Aorta (tissue), 5 donors: ENCODE measurements around the gene PSMD2. TPM values are rescaled to one million over a fixed set of nuclear protein-coding genes. Genes with fewer than 3 reads are reported as not detected.

Experiments used
- ATAC-seq: fragments of 200-7000 bp; cut with Tn5 transposase; one replicate; pipeline ENCODE4 v1.9.1; 2022; ENCODE audit warnings: moderate library complexity; ENCODE audit not compliant: low FRiP score
- DNase-seq, 2 donors: peaks; one replicate each; pipeline ENCODE4 v3.0.0-alpha.2; 2020
- H3K27ac ChIP-seq, 2 donors: one replicate each; pipeline ENCODE4 v1.5.1; 2013; ENCODE audit warnings: low read length in 2 of 2, mild to moderate bottlenecking in 2 of 2, moderate library complexity in 2 of 2, control low read depth in 1 of 2, inconsistent platforms in 1 of 2, low read depth in 1 of 2
- H3K27me3 ChIP-seq, 2 donors: one replicate each; pipeline ENCODE4 v1.6.1; 2013; ENCODE audit warnings: control low read depth in 1 of 2, low read length in 1 of 2, mild to moderate bottlenecking in 1 of 2, moderate library complexity in 1 of 2; ENCODE audit not compliant: insufficient read depth in 2 of 2, control insufficient read depth in 1 of 2
- H3K36me3 ChIP-seq, 2 donors: one replicate each; pipeline ENCODE4 v1.6.1; 2013; ENCODE audit warnings: control low read depth in 1 of 2, low read length in 1 of 2, mild to moderate bottlenecking in 1 of 2; ENCODE audit not compliant: insufficient read depth in 2 of 2, control insufficient read depth in 1 of 2
- H3K4me1 ChIP-seq, 2 donors: one replicate each; pipeline ENCODE4 v1.6.1; 2013; ENCODE audit warnings: low read length in 2 of 2, control low read depth in 1 of 2, mild to moderate bottlenecking in 1 of 2, moderate library complexity in 1 of 2; ENCODE audit not compliant: insufficient read depth in 2 of 2, control insufficient read depth in 1 of 2
- H3K4me3 ChIP-seq, 2 donors: one replicate each; pipeline ENCODE4 v1.5.1; 2013; ENCODE audit warnings: low read length in 2 of 2, control low read depth in 1 of 2, mild to moderate bottlenecking in 1 of 2
- H3K9me3 ChIP-seq: one replicate; pipeline ENCODE4 v1.6.1; 2013; ENCODE audit warnings: mild to moderate bottlenecking, low read length; ENCODE audit not compliant: control insufficient read depth
- whole genome bisulfite sequencing, 2 donors: extraction: QIAGEN DNeasy Blood & Tissue Kit; methylation state at CpG; one replicate each; pipeline ENCODE4 v1.1.7; 2013; 5-methylcytosine and 5-hydroxymethylcytosine counted together
- intact Hi-C, 2 donors: fragments of 100-400 bp; cut with DNase I; formaldehyde crosslinking; loops; one replicate each; pipeline versions ENCODE4 v1.14.2 to v1.15.0; 2022
- polyA plus RNA-seq, 2 donors: library from polyadenylated mRNA; stranded (reverse); fragments of 200-250 nt; gene quantifications; one replicate each; pipeline ENCODE4 v1.2.3, GENCODE V29; 2013
- total RNA-seq, 2 donors: library from RNA; stranded (reverse); fragmentation: NEBNext Ultra II Directional; extraction: Animal tissue kit (Norgen Biotek cat#: 25700); gene quantifications; one replicate each; pipeline ENCODE4 v1.2.1, GENCODE V29; 2021
- donor health status: healthy with polysubstance abuse.
- donor health status: Bipolar disorder and iron deficiency.
- donor health status: DM: no; HTN: no; CAD: no.
- donor health status: DM: no; HTN: no; CAD: no.
- donor health status: DM: yes; HTN: yes; CAD: no.

PSMD2 gene
- total and polyA plus RNA-seq, 4 donors: 116 to 143 (median 139) TPM

- no peaks in the 10 kb centered on the region for H3K27me3 ChIP-seq
- ATAC-seq (peak; percentile 92), DNase-seq (peak; percentile 98)
- no peaks in the 10 kb centered on the region for H3K9me3 ChIP-seq
- intact Hi-C loops: loop anchor here (2.0 kb wide), 1 partner anchor 15 kb away; no protein-coding TSS in a partner anchor
- WGBS, 2 donors: 0% methylated on average over 4 of the region's 4 CpGs
- peaks cover 5 to 23% of the 10 kb centered on the region in 2 donors for H3K36me3 ChIP-seq
- H3K4me1 ChIP-seq: peaks cover 0 to 6% of the 10 kb centered on the region in 2 donors
- H3K4me3 ChIP-seq: no peak overlapping the region
- no peak overlapping the region for H3K27ac ChIP-seq
Observed at GRCh38 chr3:184320104-184320445, 21.0 kb downstream of the PSMD2 start.

DNA sequence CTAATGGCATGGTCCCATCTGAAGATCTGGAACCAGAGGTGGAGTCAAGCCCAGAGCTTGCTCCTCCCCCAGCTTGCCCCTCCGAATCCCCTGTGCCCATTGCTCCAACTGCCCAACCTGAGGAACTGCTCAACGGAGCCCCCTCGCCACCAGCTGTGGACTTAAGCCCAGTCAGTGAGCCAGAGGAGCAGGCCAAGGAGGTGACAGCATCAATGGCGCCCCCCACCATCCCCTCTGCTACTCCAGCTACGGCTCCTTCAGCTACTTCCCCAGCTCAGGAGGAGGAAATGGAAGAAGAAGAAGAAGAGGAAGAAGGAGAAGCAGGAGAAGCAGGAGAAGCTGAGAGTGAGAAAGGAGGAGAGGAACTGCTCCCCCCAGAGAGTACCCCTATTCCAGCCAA, 22.6 kb downstream of the PSMD2 start:
- no peak overlapping the region for H3K4me3 ChIP-seq
- DNase-seq: no peak
- 59 to 65% methylated on average over 4 to 5 of the region's 5 CpGs for WGBS, 2 donors
- no peaks in the 10 kb centered on the region for H3K27me3 ChIP-seq
- intact Hi-C loops: loop anchor here (2.0 kb wide), 1 partner anchor 13 kb away; no protein-coding TSS in a partner anchor
- H3K4me1 ChIP-seq: peaks cover 0 to 3% of the 10 kb centered on the region in 2 donors
- no peak for ATAC-seq
- H3K9me3 ChIP-seq: no peaks in the 10 kb centered on the region
- H3K27ac ChIP-seq: no peak overlapping the region
- H3K36me3 ChIP-seq: peaks cover 5 to 31% of the 10 kb centered on the region in 2 donors

GRCh38 chr3:184322731-184323487, 23.9 kb downstream of the PSMD2 start:
- H3K9me3 ChIP-seq: no peaks in the 10 kb centered on the region
- intact Hi-C loops: no loop called here
- peak; percentile 63 for ATAC-seq
- no peak overlapping the region for H3K4me3 ChIP-seq
- peaks cover 5 to 39% of the 10 kb centered on the region in 2 donors for H3K36me3 ChIP-seq
- no peaks in the 10 kb centered on the region for H3K27me3 ChIP-seq
- 83 to 86% methylated on average over 20 of the region's 20 CpGs for WGBS, 2 donors
- H3K27ac ChIP-seq: no peak overlapping the region
- peak in 1 of 2 donors; percentile 66 for DNase-seq
- H3K4me1 ChIP-seq: no peaks in the 10 kb centered on the region

DNA sequence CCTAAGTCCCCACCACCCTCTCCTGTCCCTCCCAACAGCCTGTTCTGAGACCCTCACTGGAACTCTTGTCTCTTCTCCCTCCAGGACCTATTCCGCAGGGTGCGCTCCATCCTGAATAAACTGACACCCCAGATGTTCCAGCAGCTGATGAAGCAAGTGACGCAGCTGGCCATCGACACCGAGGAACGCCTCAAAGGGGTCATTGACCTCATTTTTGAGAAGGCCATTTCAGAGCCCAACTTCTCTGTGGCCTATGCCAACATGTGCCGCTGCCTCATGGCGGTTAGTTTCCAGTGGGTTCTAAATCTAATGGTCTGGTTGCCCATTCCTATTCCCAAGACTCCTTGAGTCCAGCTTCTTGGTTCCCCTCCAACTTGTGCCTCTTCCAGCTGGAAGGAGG, 24.7 kb downstream of the PSMD2 start:
- ATAC-seq (peak; percentile 2), DNase-seq (no peak)
- no peaks in the 10 kb centered on the region for H3K9me3 ChIP-seq
- H3K4me3 ChIP-seq: no peak overlapping the region
- H3K4me1 ChIP-seq: no peaks in the 10 kb centered on the region
- H3K27me3 ChIP-seq: no peaks in the 10 kb centered on the region
- H3K27ac ChIP-seq: no peak overlapping the region
- peaks cover 5 to 43% of the 10 kb centered on the region in 2 donors for H3K36me3 ChIP-seq
- WGBS, 2 donors: 76 to 77% methylated on average over 8 of the region's 8 CpGs
- intact Hi-C loops: no loop called here

GRCh38 chr3:184325269-184325668, 26.2 kb downstream of the PSMD2 start:
- 86 to 87% methylated on average over 13 of the region's 13 CpGs for WGBS, 2 donors
- Histone ChIP-seq H3K9me3 (no peaks in the 10 kb centered on the region), H3K27me3 (no peaks in the 10 kb centered on the region), H3K4me3 (no peak overlapping the region), H3K4me1 (no peaks in the 10 kb centered on the region), H3K36me3 (peaks cover 5 to 46% of the 10 kb centered on the region in 2 donors), H3K27ac (no peak overlapping the region)
- ATAC-seq (no peak), DNase-seq (no peak)
- intact Hi-C loops: no loop called here

- H3K4me1 ChIP-seq: no peaks in the 10 kb centered on the region
- H3K36me3 ChIP-seq: peaks cover 5 to 46% of the 10 kb centered on the region in 2 donors
- ATAC-seq: no peak
- no peak overlapping the region for H3K4me3 ChIP-seq
- no peak for DNase-seq
- intact Hi-C loops: no loop called here
- H3K27ac ChIP-seq: no peak overlapping the region
- no peaks in the 10 kb centered on the region for H3K9me3 ChIP-seq
- H3K27me3 ChIP-seq: no peaks in the 10 kb centered on the region
- 71 to 78% methylated on average over 6 of the region's 6 CpGs for WGBS, 2 donors
Observed at GRCh38 chr3:184325715-184326369, 26.8 kb downstream of the PSMD2 start.

DNA sequence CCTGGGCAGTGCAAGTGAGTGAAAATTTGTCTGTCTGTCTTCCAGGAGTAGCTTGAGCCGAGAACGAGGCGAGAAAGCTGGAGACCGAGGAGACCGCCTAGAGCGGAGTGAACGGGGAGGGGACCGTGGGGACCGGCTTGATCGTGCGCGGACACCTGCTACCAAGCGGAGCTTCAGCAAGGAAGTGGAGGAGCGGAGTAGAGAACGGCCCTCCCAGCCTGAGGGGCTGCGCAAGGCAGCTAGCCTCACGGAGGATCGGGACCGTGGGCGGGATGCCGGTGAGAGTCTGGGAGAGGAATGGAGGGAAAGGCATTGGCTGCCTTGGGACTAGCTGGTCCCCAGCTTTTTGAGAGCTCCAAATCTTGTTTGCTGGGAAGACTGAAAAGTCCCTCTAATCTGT, 28.1 kb downstream of the PSMD2 start:
- peaks cover 10 to 42% of the 10 kb centered on the region in 2 donors for H3K36me3 ChIP-seq
- no peaks in the 10 kb centered on the region for H3K27me3 ChIP-seq
- H3K9me3 ChIP-seq: no peaks in the 10 kb centered on the region
- whole genome bisulfite sequencing, 2 donors: 91 to 93% methylated on average over 21 of the region's 21 CpGs
- DNase-seq (no peak), ATAC-seq (no peak)
- H3K27ac ChIP-seq: no peak overlapping the region
- H3K4me1 ChIP-seq: no peaks in the 10 kb centered on the region
- intact Hi-C loops: no loop called here
- no peak overlapping the region for H3K4me3 ChIP-seq

GRCh38 chr3:184328516-184328915, 29.5 kb downstream of the PSMD2 start:
- Histone ChIP-seq H3K27me3 (no peaks in the 10 kb centered on the region), H3K27ac (no peak overlapping the region), H3K36me3 (peaks cover 14 to 32% of the 10 kb centered on the region in 2 donors), H3K9me3 (no peaks in the 10 kb centered on the region), H3K4me1 (no peaks in the 10 kb centered on the region), H3K4me3 (no peak overlapping the region)
- intact Hi-C loops: no loop called here
- WGBS, 2 donors: 56 to 66% methylated on average over 3 of the region's 3 CpGs
- DNase-seq (no peak), ATAC-seq (no peak)
